A549 (cell line): Measurements from ENCODE around the gene ABHD8.

ENCODE experiments used
- ESRRA ChIP-seq: fragments of 150-350 bp; IDR thresholded peaks from 2 replicates; pipeline ENCODE4 v1.6.1; 2014; ENCODE audit warnings: mild to moderate bottlenecking, low read length, borderline replicate concordance
- HDAC2 ChIP-seq: fragments of 200-600 bp; sonication (generic); IDR thresholded peaks from 2 replicates; pipeline ENCODE4 v1.6.1; 2016
- KDM1A ChIP-seq: fragments of 200-600 bp; sonication (generic); IDR thresholded peaks from 2 replicates; pipeline ENCODE4 v1.6.1; 2016; ENCODE audit warnings: low read depth, mild to moderate bottlenecking
- MAFK ChIP-seq: fragments of 450-650 bp; IDR thresholded peaks from 2 replicates; pipeline ENCODE4 v1.6.1; 2014; ENCODE audit not compliant: partially characterized antibody
- MYC ChIP-seq: IDR thresholded peaks from 2 replicates; pipeline ENCODE4 v1.6.1; 2012; ENCODE audit warnings: mild to moderate bottlenecking, inconsistent platforms, low read length, improper control_type of control experiment, borderline replicate concordance
- RAD21 ChIP-seq, 2 experiments: fragments of >200 bp in 1 of 2; sonication (Bioruptor Twin) in 1 of 2; formaldehyde crosslinking in 1 of 2; IDR thresholded peaks in 1 of 2; conservative IDR thresholded peaks in 1 of 2; 2 replicates in 1 of 2; 3 replicates in 1 of 2; pipeline ENCODE4 v1.6.1; 2012 to 2018; ENCODE audit warnings: inconsistent platforms in 1 of 2
- REST ChIP-seq: fragments of 200-600 bp; sonication (generic); IDR thresholded peaks from 2 replicates; pipeline ENCODE4 v1.6.1; 2016; ENCODE audit warnings: antibody characterized with exemption, mild to moderate bottlenecking, moderate library complexity
- SREBF2 ChIP-seq: fragments of 450-650 bp; IDR thresholded peaks from 2 replicates; pipeline ENCODE4 v1.6.1; 2014; ENCODE audit warnings: mild to moderate bottlenecking, moderate library complexity
- TF ChIP-seq, protein P1 (sequence below): fragments of >200 bp; sonication (Bioruptor Twin); formaldehyde crosslinking; IDR thresholded peaks from 3 replicates; pipeline ENCODE4 v1.5.1; 2016
- TF ChIP-seq, protein P2 (sequence below): fragments of >200 bp; sonication (Bioruptor Twin); formaldehyde crosslinking; IDR thresholded peaks from 3 replicates; pipeline ENCODE4 v1.6.1; 2016

GRCh38 chr19:17289489-17289888 lies 13.7 kb downstream of the ABHD8 start:
- TF ChIP-seq, protein P1, sequence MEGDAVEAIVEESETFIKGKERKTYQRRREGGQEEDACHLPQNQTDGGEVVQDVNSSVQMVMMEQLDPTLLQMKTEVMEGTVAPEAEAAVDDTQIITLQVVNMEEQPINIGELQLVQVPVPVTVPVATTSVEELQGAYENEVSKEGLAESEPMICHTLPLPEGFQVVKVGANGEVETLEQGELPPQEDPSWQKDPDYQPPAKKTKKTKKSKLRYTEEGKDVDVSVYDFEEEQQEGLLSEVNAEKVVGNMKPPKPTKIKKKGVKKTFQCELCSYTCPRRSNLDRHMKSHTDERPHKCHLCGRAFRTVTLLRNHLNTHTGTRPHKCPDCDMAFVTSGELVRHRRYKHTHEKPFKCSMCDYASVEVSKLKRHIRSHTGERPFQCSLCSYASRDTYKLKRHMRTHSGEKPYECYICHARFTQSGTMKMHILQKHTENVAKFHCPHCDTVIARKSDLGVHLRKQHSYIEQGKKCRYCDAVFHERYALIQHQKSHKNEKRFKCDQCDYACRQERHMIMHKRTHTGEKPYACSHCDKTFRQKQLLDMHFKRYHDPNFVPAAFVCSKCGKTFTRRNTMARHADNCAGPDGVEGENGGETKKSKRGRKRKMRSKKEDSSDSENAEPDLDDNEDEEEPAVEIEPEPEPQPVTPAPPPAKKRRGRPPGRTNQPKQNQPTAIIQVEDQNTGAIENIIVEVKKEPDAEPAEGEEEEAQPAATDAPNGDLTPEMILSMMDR = no peak
- TF ChIP-seq SREBF2 = no peak
- TF ChIP-seq, protein P2, sequence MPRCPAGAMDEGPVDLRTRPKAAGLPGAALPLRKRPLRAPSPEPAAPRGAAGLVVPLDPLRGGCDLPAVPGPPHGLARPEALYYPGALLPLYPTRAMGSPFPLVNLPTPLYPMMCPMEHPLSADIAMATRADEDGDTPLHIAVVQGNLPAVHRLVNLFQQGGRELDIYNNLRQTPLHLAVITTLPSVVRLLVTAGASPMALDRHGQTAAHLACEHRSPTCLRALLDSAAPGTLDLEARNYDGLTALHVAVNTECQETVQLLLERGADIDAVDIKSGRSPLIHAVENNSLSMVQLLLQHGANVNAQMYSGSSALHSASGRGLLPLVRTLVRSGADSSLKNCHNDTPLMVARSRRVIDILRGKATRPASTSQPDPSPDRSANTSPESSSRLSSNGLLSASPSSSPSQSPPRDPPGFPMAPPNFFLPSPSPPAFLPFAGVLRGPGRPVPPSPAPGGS = no peak
- no peak for TF ChIP-seq MAFK
- TF ChIP-seq REST = no peak
- no peak for TF ChIP-seq MYC
- no peak for TF ChIP-seq RAD21 (conservative IDR thresholded peaks at IDR 0.05 in 1 of 2, IDR thresholded peaks at IDR 0.05 in 1 of 2)
- no peak for TF ChIP-seq KDM1A
- no peak for TF ChIP-seq HDAC2
- no peak for TF ChIP-seq ESRRA
